Skeletal muscle tissue (tissue), 4 donors: ENCODE measurements around the gene NIFK. TPM values are rescaled to one million over a fixed set of nuclear protein-coding genes. Genes with fewer than 3 reads are reported as not detected.

Experiments
- H3K27ac ChIP-seq: one replicate; pipeline ENCODE4 v1.7.0; 2013; ENCODE audit warnings: mild to moderate bottlenecking, low read depth, low read length, inconsistent platforms
- H3K27me3 ChIP-seq, 3 donors: one replicate each; pipeline ENCODE4 v1.7.0; 2013; ENCODE audit warnings: low read length in 3 of 3; ENCODE audit not compliant: control insufficient read depth in 3 of 3, insufficient read depth in 3 of 3
- H3K36me3 ChIP-seq, 3 donors: one replicate each; pipeline ENCODE4 v1.7.0; 2013; ENCODE audit warnings: low read length in 3 of 3; ENCODE audit not compliant: control insufficient read depth in 3 of 3, insufficient read depth in 3 of 3
- H3K4me1 ChIP-seq, 3 donors: one replicate each; pipeline ENCODE4 v1.7.0; 2013; ENCODE audit warnings: low read length in 3 of 3, mild to moderate bottlenecking in 3 of 3; ENCODE audit not compliant: control insufficient read depth in 3 of 3, insufficient read depth in 3 of 3
- H3K4me3 ChIP-seq, 3 donors: one replicate each; pipeline ENCODE4 v1.7.0; 2013; ENCODE audit warnings: low read length in 3 of 3
- H3K9ac ChIP-seq, 3 donors: one replicate each; pipeline ENCODE4 v1.7.0; 2013; ENCODE audit warnings: low read length in 3 of 3, mild to moderate bottlenecking in 3 of 3, moderate library complexity in 2 of 3, low read depth in 1 of 3
- H3K9me3 ChIP-seq, 3 donors: one replicate each; pipeline ENCODE4 v1.7.0; 2013; ENCODE audit warnings: low read length in 3 of 3; ENCODE audit not compliant: control insufficient read depth in 3 of 3
- total RNA-seq: library from RNA; depleted of rRNA; stranded (reverse); fragments of >200 nt; gene quantifications from one replicate; pipeline ENCODE4 v1.2.3, GENCODE V29; 2014
- donor health status: Osteomylitis.

Gene NIFK
- total RNA-seq, 1 donor from 2014 or later, result 39.7 TPM

DNA sequence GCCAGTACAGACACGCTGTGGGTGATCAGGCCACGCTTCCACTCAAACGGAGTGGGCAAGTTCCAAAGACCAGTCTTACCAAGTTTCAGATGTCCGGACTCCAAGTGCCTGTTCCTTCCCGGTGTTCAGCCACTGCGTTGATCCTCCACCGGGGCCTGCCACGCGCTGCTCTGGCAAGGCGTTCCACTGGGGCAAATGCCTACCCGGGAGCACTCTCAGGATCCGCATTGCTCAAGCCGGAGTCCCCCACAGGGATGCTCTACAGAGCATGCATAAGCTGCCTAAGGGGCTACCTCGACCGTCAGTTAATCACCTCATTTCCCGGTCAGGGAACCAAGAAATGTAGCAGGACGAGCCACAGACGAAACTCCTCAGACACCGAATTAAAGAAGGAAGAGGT lies 50.5 kb downstream of the NIFK start:
- H3K9me3 ChIP-seq, result peaks cover 5 to 9% (median 8%) of the 10 kb centered on the region in 3 donors
- H3K4me1 ChIP-seq, result peaks cover 0 to 4% (median 3%) of the 10 kb centered on the region in 3 donors
- peak overlapping the region in 1 of 3 donors; percentile 25 for H3K9ac ChIP-seq
- no peaks in the 10 kb centered on the region for H3K36me3 ChIP-seq
- H3K27ac ChIP-seq, result no peak overlapping the region
- no peaks in the 10 kb centered on the region for H3K27me3 ChIP-seq
- no peak overlapping the region for H3K4me3 ChIP-seq

DNA sequence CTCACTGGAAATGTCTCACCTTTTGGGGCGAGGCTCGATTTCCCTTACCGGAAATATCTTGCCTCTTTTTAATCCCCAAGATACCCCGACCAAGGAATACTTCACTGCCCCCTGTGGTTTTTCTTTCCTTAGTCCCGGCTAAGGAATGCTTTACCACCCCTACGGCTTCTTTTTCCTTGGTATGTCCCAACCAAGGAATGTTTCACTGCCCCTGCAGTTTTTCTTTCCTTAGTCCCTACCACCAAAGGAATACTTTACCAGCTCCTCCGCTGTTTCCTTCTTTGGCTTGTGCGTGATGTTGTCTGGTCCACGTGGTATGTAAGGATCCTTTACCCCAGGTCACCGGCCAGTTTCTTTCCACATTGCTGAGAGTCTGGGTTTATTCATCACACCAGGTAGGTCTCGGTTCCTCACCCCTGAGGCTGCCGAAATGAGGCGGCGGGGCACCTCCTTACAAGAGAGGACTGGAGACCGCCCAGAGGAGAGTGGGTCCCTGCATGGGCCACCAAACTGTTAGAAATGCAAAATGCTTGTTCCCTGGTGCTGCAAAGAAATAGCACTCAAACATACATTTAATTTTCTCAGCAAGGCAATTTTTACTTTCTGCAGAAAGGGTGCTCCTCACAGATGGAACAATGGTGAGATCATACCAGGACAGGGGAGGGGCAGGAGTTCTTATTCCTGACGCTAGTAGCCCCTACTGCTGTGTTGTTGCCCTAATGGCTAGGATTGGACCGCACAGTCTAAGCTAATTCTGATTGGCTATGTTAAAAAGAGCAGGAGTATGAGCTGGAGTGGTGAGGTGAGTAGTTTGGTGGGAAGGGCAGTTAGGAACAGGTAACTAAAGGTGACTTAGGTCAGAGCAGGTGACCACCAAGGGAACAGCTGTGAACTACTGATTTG lies 54.0 kb downstream of the NIFK start:
- no peaks in the 10 kb centered on the region for H3K27me3 ChIP-seq
- H3K9me3 ChIP-seq, result peaks cover 5 to 9% (median 8%) of the 10 kb centered on the region in 3 donors
- no peaks in the 10 kb centered on the region for H3K36me3 ChIP-seq
- no peaks in the 10 kb centered on the region for H3K4me1 ChIP-seq
- H3K4me3 ChIP-seq, result no peak overlapping the region
- no peak overlapping the region for H3K9ac ChIP-seq
- H3K27ac ChIP-seq, result no peak overlapping the region

DNA sequence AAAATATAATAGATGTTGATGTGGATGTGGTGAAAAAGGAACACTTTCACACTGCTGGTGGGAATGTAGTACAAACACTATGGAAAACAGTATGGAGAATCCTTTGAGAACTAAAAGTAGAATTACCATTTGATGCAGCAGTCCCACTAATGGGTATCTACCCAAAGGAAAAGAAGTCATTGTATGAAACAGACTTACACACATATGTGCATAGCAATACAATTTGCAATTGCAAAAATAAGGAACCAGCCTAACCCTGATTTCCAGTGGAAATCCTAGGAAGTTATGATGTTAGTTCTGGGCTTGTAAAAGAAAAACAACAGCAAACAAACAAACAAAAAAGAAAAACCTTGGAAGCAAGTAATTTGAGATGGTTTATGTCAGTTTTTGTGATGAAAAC lies 58.8 kb downstream of the NIFK start:
- H3K9me3 ChIP-seq, result peaks cover 5 to 7% (median 5%) of the 10 kb centered on the region in 3 donors
- no peak overlapping the region for H3K27ac ChIP-seq
- no peaks in the 10 kb centered on the region for H3K27me3 ChIP-seq
- H3K4me1 ChIP-seq, result no peaks in the 10 kb centered on the region
- H3K9ac ChIP-seq, result no peak overlapping the region
- no peak overlapping the region for H3K4me3 ChIP-seq
- no peaks in the 10 kb centered on the region for H3K36me3 ChIP-seq

Other genes with a start within 250 kb of the NIFK start
- not detected for gene RNU4ATAC, start 206.0 kb downstream of the NIFK start, total RNA-seq
- gene CLASP1, start 87.4 kb downstream of the NIFK start, total RNA-seq, result 74.1 TPM
- gene TSN, start 18.8 kb upstream of the NIFK start, total RNA-seq, result 54.3 TPM